Mononuclear cell (primary cell): ENCODE data around the gene CCDC116. TPM values are rescaled to one million over a fixed set of nuclear protein-coding genes. Genes with fewer than 3 reads are reported as not detected.
"Not testable (repeated sequence)": the region's sequence is repeated elsewhere in the genome, so short reads cannot be mapped to it uniquely, and the experiment has no call there.

Source experiments
- H3K27me3 ChIP-seq: 2 replicates; pipeline ENCODE4 v1.6.0; 2011; ENCODE audit warnings: low read length, control low read depth; ENCODE audit not compliant: insufficient read depth
- H3K4me1 ChIP-seq: 2 replicates; pipeline ENCODE4 v1.5.1; 2011; ENCODE audit warnings: mild to moderate bottlenecking, low read length, control low read depth; ENCODE audit not compliant: insufficient read depth
- H3K4me3 ChIP-seq: 2 replicates; pipeline ENCODE4 v1.5.1; 2011; ENCODE audit warnings: mild to moderate bottlenecking, low read length, moderate library complexity
- H3K9me3 ChIP-seq: 2 replicates; pipeline ENCODE4 v1.5.1; 2011; ENCODE audit warnings: low read depth, mild to moderate bottlenecking, control low read depth, low read length
- total RNA-seq: library from RNA; depleted of rRNA; stranded (reverse); fragments of >200 nt; gene quantifications from one replicate; pipeline ENCODE4 v1.2.3, GENCODE V29; 2012

CCDC116 gene
- total RNA-seq, 1 donor, result not detected

- Histone ChIP-seq H3K4me3 (no peak overlapping the region), H3K9me3 (no peaks in the 10 kb centered on the region), H3K27me3 (no peaks in the 10 kb centered on the region), H3K4me1 (peaks cover 11% of the 10 kb centered on the region)
Observed at GRCh38 chr22:21599053-21599893, 33.3 kb upstream of the CCDC116 start.

GRCh38 chr22:21602579-21602978 is 30.0 kb upstream of the CCDC116 start:
- Histone ChIP-seq H3K4me1 (peaks cover 19% of the 10 kb centered on the region), H3K9me3 (no peaks in the 10 kb centered on the region), H3K4me3 (no peak overlapping the region), H3K27me3 (no peaks in the 10 kb centered on the region)

- H3K27me3 ChIP-seq, result no peaks in the 10 kb centered on the region
- H3K4me1 ChIP-seq, result peaks cover 20% of the 10 kb centered on the region
- H3K4me3 ChIP-seq, result no peak overlapping the region
- no peaks in the 10 kb centered on the region for H3K9me3 ChIP-seq
Observed at GRCh38 chr22:21603973-21604372, 28.6 kb upstream of the CCDC116 start.

GRCh38 chr22:21605887-21606564 is 26.5 kb upstream of the CCDC116 start:
- Histone ChIP-seq H3K27me3 (no peaks in the 10 kb centered on the region), H3K4me1 (peaks cover 18% of the 10 kb centered on the region), H3K9me3 (no peaks in the 10 kb centered on the region), H3K4me3 (no peak overlapping the region)

GRCh38 chr22:21606775-21607174 is 25.8 kb upstream of the CCDC116 start:
- H3K27me3 ChIP-seq, result no peaks in the 10 kb centered on the region
- H3K4me1 ChIP-seq, result peaks cover 18% of the 10 kb centered on the region
- H3K9me3 ChIP-seq, result no peaks in the 10 kb centered on the region
- H3K4me3 ChIP-seq, result no peak overlapping the region

- not testable (repeated sequence) for H3K27me3 ChIP-seq, H3K4me3 ChIP-seq, H3K9me3 ChIP-seq
- peaks cover 13% of the 10 kb centered on the region for H3K4me1 ChIP-seq
Observed at GRCh38 chr22:21609556-21610157, 22.9 kb upstream of the CCDC116 start.

GRCh38 chr22:21611210-21611977 is 21.2 kb upstream of the CCDC116 start:
- Histone ChIP-seq H3K9me3 (no peaks in the 10 kb centered on the region), H3K4me1 (peaks cover 8% of the 10 kb centered on the region), H3K4me3 (no peak overlapping the region), H3K27me3 (no peaks in the 10 kb centered on the region)

GRCh38 chr22:21612858-21613257 is 19.7 kb upstream of the CCDC116 start:
- Histone ChIP-seq H3K4me1 (peaks cover 8% of the 10 kb centered on the region), H3K27me3 (no peaks in the 10 kb centered on the region), H3K4me3 (no peak overlapping the region), H3K9me3 (no peaks in the 10 kb centered on the region)

GRCh38 chr22:21613553-21614233 is 18.9 kb upstream of the CCDC116 start:
- H3K9me3 ChIP-seq, result no peaks in the 10 kb centered on the region
- peaks cover 4% of the 10 kb centered on the region for H3K4me1 ChIP-seq
- H3K4me3 ChIP-seq, result no peak overlapping the region
- no peaks in the 10 kb centered on the region for H3K27me3 ChIP-seq

GRCh38 chr22:21615731-21616130 is 16.8 kb upstream of the CCDC116 start:
- H3K9me3 ChIP-seq, result no peaks in the 10 kb centered on the region

GRCh38 chr22:21617337-21617736 is 15.2 kb upstream of the CCDC116 start:
- H3K27me3 ChIP-seq, result not testable (repeated sequence)

More at GRCh38 chr22:21615731-21616130, 16.8 kb upstream of the CCDC116 start:
- H3K4me1 ChIP-seq, result peaks cover 10% of the 10 kb centered on the region
- H3K27me3 ChIP-seq, result no peaks in the 10 kb centered on the region
- no peak overlapping the region for H3K4me3 ChIP-seq

GRCh38 chr22:21621025-21621424 is 11.5 kb upstream of the CCDC116 start:
- Histone ChIP-seq H3K4me3 (no peak overlapping the region), H3K27me3 (no peaks in the 10 kb centered on the region), H3K9me3 (no peaks in the 10 kb centered on the region), H3K4me1 (peaks cover 42% of the 10 kb centered on the region)

More at GRCh38 chr22:21617337-21617736, 15.2 kb upstream of the CCDC116 start:
- peaks cover 24% of the 10 kb centered on the region for H3K4me1 ChIP-seq
- H3K4me3 ChIP-seq, H3K9me3 ChIP-seq: not testable (repeated sequence)

- Histone ChIP-seq H3K27me3 (no peaks in the 10 kb centered on the region), H3K4me1 (peaks cover 54% of the 10 kb centered on the region), H3K9me3 (no peaks in the 10 kb centered on the region), H3K4me3 (no peak overlapping the region)
Observed at GRCh38 chr22:21622011-21622918, 10.3 kb upstream of the CCDC116 start.
